Activated naive CD4-positive, alpha-beta T cell treated with anti-CD3 and anti-CD28 coated beads, Interleukin-2, amount 50 U/mL, for 16 hours (primary cell): ENCODE results near the gene MARS1.
A peak's percentile ranks its signal among the peaks of the same experiment; 100 is the strongest.

ENCODE experiments used
- DNase-seq: peaks from one replicate; pipeline ENCODE4 v3.0.0-alpha.2; 2020

The MARS1 gene

GRCh38 chr12:57534250-57534649, 46.4 kb downstream of the MARS1 start:
- DNase-seq = no peak

- DNase-seq = no peak
Measured at GRCh38 chr12:57534991-57535543, 47.2 kb downstream of the MARS1 start.

- DNase-seq = no peak
Measured at GRCh38 chr12:57535764-57536596, 48.1 kb downstream of the MARS1 start.

- DNase-seq = no peak
Measured at GRCh38 chr12:57536597-57536942, 48.7 kb downstream of the MARS1 start.

- DNase-seq = no peak
Measured at GRCh38 chr12:57539134-57539768, 51.4 kb downstream of the MARS1 start.

GRCh38 chr12:57541001-57541400, 53.1 kb downstream of the MARS1 start:
- no peak for DNase-seq

- no peak for DNase-seq
Measured at GRCh38 chr12:57541717-57542116, 53.8 kb downstream of the MARS1 start.

- no peak for DNase-seq
Measured at GRCh38 chr12:57543581-57543980, 55.7 kb downstream of the MARS1 start.

- DNase-seq = no peak
Measured at GRCh38 chr12:57545809-57546437, 58.1 kb downstream of the MARS1 start.

- peak; percentile 94 for DNase-seq
Measured at GRCh38 chr12:57546438-57547287, 58.8 kb downstream of the MARS1 start, which contains the start of gene DCTN2. TSS of gene DCTN2 (minus strand) at chr12:57547192. CDS start at chr12:57547063, 129 bp downstream.

GRCh38 chr12:57547288-57548012, 59.6 kb downstream of the MARS1 start:
- no peak for DNase-seq

- DNase-seq = no peak
Measured at GRCh38 chr12:57548013-57548315, 60.1 kb downstream of the MARS1 start.

- DNase-seq = no peak
Measured at GRCh38 chr12:57548488-57548887, 60.6 kb downstream of the MARS1 start.

- DNase-seq = no peak
Measured at GRCh38 chr12:57549203-57549908, 61.5 kb downstream of the MARS1 start.

GRCh38 chr12:57549909-57550640, 62.2 kb downstream of the MARS1 start, which contains the start of gene KIF5A:
TSS of gene KIF5A (plus strand) at chr12:57550044. CDS start at chr12:57550272, 228 bp downstream.
- DNase-seq = peak; percentile 69

GRCh38 chr12:57550641-57551549, 63.0 kb downstream of the MARS1 start:
- no peak for DNase-seq

- no peak for DNase-seq
Measured at GRCh38 chr12:57551637-57552305, 63.9 kb downstream of the MARS1 start.

GRCh38 chr12:57552306-57552651, 64.4 kb downstream of the MARS1 start:
- no peak for DNase-seq

GRCh38 chr12:57552835-57553313, 65.0 kb downstream of the MARS1 start:
- DNase-seq = no peak
